NCI-H2196 treated with DMSO at 0.1 percent for 48 hours (cell line): ENCODE measurements around the gene KLHL36.
A peak's percentile ranks its signal among the peaks of the same experiment; 100 is the strongest.
"Not testable (repeated sequence)": the region's sequence is repeated elsewhere in the genome, so short reads cannot be mapped to it uniquely, and the experiment has no call there.

Source experiments
- DNase-seq: peaks from one replicate; lab custom pipeline; 2025; ENCODE audit not compliant: unreplicated experiment; lab: John Stamatoyannopoulos, UW

Gene KLHL36

GRCh38 chr16:84690088-84690819, 41.9 kb downstream of the KLHL36 start:
- DNase-seq, result no peak

GRCh38 chr16:84692451-84693214, 44.3 kb downstream of the KLHL36 start:
- DNase-seq, result no peak

- DNase-seq, result not testable (repeated sequence)
Observed at GRCh38 chr16:84693869-84694268, 45.6 kb downstream of the KLHL36 start.

GRCh38 chr16:84694980-84695379, 46.7 kb downstream of the KLHL36 start:
- no peak for DNase-seq

- DNase-seq, result no peak
Observed at GRCh38 chr16:84699147-84699711, 50.9 kb downstream of the KLHL36 start.

GRCh38 chr16:84699712-84700445, 51.6 kb downstream of the KLHL36 start, which contains the start of gene USP10:
USP10 (plus strand) TSS chr16:84700000; CDS start chr16:84700091, 91 bp downstream.
- DNase-seq, result peak; percentile 23

- no peak for DNase-seq
Observed at GRCh38 chr16:84700446-84701300, 52.4 kb downstream of the KLHL36 start.

- DNase-seq, result no peak
Observed at GRCh38 chr16:84703681-84704080, 55.4 kb downstream of the KLHL36 start.

- DNase-seq, result no peak
Observed at GRCh38 chr16:84704253-84704652, 55.9 kb downstream of the KLHL36 start.

- DNase-seq, result no peak
Observed at GRCh38 chr16:84706856-84707255, 58.5 kb downstream of the KLHL36 start.

- no peak for DNase-seq
Observed at GRCh38 chr16:84709609-84710008, 61.3 kb downstream of the KLHL36 start.

GRCh38 chr16:84710686-84711085, 62.4 kb downstream of the KLHL36 start:
- no peak for DNase-seq
